SU-DHL-6 (cell line): ENCODE measurements around the gene KRT73.

Source experiments
- H2AFZ ChIP-seq: fragments of 200-600 bp; sonication (generic); 2 replicates; pipeline ENCODE4 v1.6.1; 2014; ENCODE audit warnings: low read depth, mild to moderate bottlenecking, moderate library complexity, mixed read lengths, antibody characterized with exemption, low read length; ENCODE audit not compliant: severe bottlenecking
- H3F3A ChIP-seq: fragments of 200-600 bp; shearing (Covaris generic); 2 replicates; pipeline ENCODE4 v1.6.0; 2016; ENCODE audit warnings: antibody characterized with exemption, mild to moderate bottlenecking; ENCODE audit not compliant: insufficient read depth
- H3K27ac ChIP-seq: fragments of 200-600 bp; sonication (generic); 2 replicates; pipeline ENCODE4 v1.5.1; 2016; ENCODE audit warnings: low read depth, mild to moderate bottlenecking, low read length, moderate library complexity, mixed read lengths
- H3K27me3 ChIP-seq: fragments of 200-600 bp; sonication (generic), shearing (Covaris generic); 2 replicates; pipeline ENCODE4 v1.6.0; 2014; ENCODE audit warnings: mild to moderate bottlenecking, low read length
- H3K36me3 ChIP-seq: fragments of 200-600 bp; sonication (generic); 2 replicates; pipeline ENCODE4 v1.6.1; 2014; ENCODE audit warnings: mild to moderate bottlenecking, low read length, mixed read lengths
- H3K4me2 ChIP-seq: fragments of 300-600, 200-600 bp; shearing (Covaris generic), sonication (generic); 2 replicates; pipeline ENCODE4 v1.6.0; 2014; ENCODE audit warnings: low read length, low read depth, mild to moderate bottlenecking; ENCODE audit not compliant: poor library complexity, severe bottlenecking
- H3K4me3 ChIP-seq: fragments of 200-600 bp; sonication (generic); 2 replicates; pipeline ENCODE4 v1.5.1; 2014; ENCODE audit warnings: antibody characterized with exemption, low read length, mild to moderate bottlenecking, mixed read lengths; ENCODE audit not compliant: insufficient read depth, poor library complexity, severe bottlenecking
- H3K79me2 ChIP-seq: fragments of 200-600 bp; sonication (generic); 2 replicates; pipeline ENCODE4 v1.6.1; 2014; ENCODE audit warnings: mild to moderate bottlenecking, low read length, moderate library complexity; ENCODE audit not compliant: insufficient read depth
- H3K9ac ChIP-seq: fragments of 200-600 bp; sonication (generic); 2 replicates; pipeline ENCODE4 v1.7.0; 2014; ENCODE audit warnings: mild to moderate bottlenecking, low read length
- H3K9me2 ChIP-seq: fragments of 200-600 bp; sonication (generic); replicated peaks from 2 replicates; pipeline ENCODE4 v1.6.1; 2014; ENCODE audit warnings: low read length; ENCODE audit not compliant: insufficient read depth
- H3K9me3 ChIP-seq: fragments of 200-600 bp; sonication (generic); 2 replicates; pipeline ENCODE4 v1.6.1; 2014; ENCODE audit warnings: low read length, mixed read lengths; ENCODE audit not compliant: insufficient read depth
- H4K20me1 ChIP-seq: fragments of 200-600 bp; sonication (generic); 2 replicates; pipeline ENCODE4 v1.6.1; 2014; ENCODE audit warnings: low read depth, mild to moderate bottlenecking, antibody characterized with exemption, low read length, moderate library complexity, mixed read lengths
- EZH2phosphoT487 ChIP-seq: fragments of 200-600 bp; sonication (generic), shearing (Covaris generic); conservative IDR thresholded peaks from 2 replicates; pipeline ENCODE4 v1.6.1; 2018; ENCODE audit warnings: mild to moderate bottlenecking, antibody characterized with exemption, low read length, moderate library complexity, mixed read lengths
- TF ChIP-seq, protein P1 (sequence below): fragments of 200-600 bp; sonication (generic); IDR thresholded peaks from one replicate; pipeline ENCODE4 v1.5.1; 2017; ENCODE audit warnings: antibody characterized with exemption, mild to moderate bottlenecking, low read length, moderate library complexity; ENCODE audit not compliant: insufficient read depth, poor library complexity, severe bottlenecking

The KRT73 gene

DNA sequence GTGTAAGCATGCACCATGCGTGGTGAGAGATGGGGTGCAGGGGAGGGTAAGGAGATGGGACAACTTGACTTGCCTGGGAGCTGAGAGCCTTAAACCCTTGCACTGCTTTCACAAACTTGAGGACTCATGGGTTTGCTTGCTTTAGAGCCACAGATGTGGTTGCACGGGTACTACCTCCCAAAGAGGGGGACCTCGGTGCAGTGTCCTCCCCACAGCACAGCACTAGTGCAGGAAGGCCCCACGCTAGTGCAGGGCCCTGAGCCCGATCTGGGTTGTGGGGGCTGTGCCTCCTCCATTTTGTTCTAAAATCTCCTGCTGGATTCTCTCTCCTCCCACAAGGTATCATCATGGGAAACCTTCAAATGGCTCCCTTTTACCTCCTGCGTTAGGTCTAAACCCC, 28.3 kb downstream of the KRT73 start:
- no peak overlapping the region for H2AFZ ChIP-seq
- H3K27me3 ChIP-seq, result no peaks in the 10 kb centered on the region
- TF ChIP-seq, protein P1, sequence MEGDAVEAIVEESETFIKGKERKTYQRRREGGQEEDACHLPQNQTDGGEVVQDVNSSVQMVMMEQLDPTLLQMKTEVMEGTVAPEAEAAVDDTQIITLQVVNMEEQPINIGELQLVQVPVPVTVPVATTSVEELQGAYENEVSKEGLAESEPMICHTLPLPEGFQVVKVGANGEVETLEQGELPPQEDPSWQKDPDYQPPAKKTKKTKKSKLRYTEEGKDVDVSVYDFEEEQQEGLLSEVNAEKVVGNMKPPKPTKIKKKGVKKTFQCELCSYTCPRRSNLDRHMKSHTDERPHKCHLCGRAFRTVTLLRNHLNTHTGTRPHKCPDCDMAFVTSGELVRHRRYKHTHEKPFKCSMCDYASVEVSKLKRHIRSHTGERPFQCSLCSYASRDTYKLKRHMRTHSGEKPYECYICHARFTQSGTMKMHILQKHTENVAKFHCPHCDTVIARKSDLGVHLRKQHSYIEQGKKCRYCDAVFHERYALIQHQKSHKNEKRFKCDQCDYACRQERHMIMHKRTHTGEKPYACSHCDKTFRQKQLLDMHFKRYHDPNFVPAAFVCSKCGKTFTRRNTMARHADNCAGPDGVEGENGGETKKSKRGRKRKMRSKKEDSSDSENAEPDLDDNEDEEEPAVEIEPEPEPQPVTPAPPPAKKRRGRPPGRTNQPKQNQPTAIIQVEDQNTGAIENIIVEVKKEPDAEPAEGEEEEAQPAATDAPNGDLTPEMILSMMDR, result no peak
- TF ChIP-seq EZH2phosphoT487, result no peak
- H3K9ac ChIP-seq, result no peak overlapping the region
- H4K20me1 ChIP-seq, result no peaks in the 10 kb centered on the region
- no peaks in the 10 kb centered on the region for H3K79me2 ChIP-seq
- no peaks in the 10 kb centered on the region for H3F3A ChIP-seq
- no peaks in the 10 kb centered on the region for H3K9me2 ChIP-seq
- no peaks in the 10 kb centered on the region for H3K9me3 ChIP-seq
- H3K36me3 ChIP-seq, result no peaks in the 10 kb centered on the region
- no peak overlapping the region for H3K4me3 ChIP-seq
- no peak overlapping the region for H3K27ac ChIP-seq
- H3K4me2 ChIP-seq, result no peak overlapping the region

DNA sequence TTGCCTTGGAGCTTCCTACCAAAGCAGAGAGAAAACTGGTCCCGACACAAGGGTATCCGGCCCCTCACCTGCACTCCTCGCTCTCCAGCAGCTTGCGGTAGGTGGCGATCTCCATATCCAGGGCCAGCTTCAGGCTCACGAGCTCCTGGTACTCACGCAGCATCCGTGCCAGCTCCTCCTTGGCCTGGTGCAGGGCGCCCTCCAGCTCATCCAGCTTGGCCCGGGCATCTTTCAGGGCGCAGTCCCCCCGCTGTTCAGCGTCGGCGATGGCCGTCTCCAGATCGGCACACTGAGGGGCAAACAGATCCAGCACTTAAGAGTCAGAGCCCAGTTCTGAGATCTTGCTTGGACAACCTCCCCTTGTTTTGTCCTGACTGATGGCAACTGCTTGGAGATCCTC, 30.8 kb downstream of the KRT73 start:
- no peaks in the 10 kb centered on the region for H3K36me3 ChIP-seq
- no peak overlapping the region for H3K4me3 ChIP-seq
- H3K9me2 ChIP-seq, result no peaks in the 10 kb centered on the region
- no peak for TF ChIP-seq EZH2phosphoT487
- TF ChIP-seq, protein P1, result no peak
- no peaks in the 10 kb centered on the region for H3F3A ChIP-seq
- no peak overlapping the region for H2AFZ ChIP-seq
- H3K9ac ChIP-seq, result no peak overlapping the region
- no peaks in the 10 kb centered on the region for H4K20me1 ChIP-seq
- no peak overlapping the region for H3K27ac ChIP-seq
- no peaks in the 10 kb centered on the region for H3K9me3 ChIP-seq
- H3K4me2 ChIP-seq, result no peak overlapping the region
- no peaks in the 10 kb centered on the region for H3K27me3 ChIP-seq
- no peaks in the 10 kb centered on the region for H3K79me2 ChIP-seq

DNA sequence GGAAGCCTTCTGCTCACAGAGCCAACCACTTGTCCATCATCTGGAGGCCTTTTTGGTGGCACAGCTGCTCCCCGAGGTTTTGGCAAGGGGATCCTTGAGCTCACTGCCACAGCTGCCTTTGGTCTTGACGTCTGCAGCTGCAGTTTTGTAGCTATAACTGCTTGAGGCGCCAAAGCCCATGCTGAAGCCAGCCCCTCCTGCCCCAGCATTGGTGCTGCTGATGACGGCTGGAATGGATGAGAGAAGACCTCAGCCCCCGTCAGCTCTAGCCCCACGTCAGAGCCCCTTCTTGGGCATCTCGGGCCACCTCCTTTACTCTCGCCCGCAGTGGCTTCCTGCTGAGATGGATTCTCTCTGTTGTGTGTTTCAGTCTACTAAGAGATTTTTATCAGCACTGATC, 32.4 kb downstream of the KRT73 start:
- Histone ChIP-seq H3K9me2 (no peaks in the 10 kb centered on the region), H4K20me1 (no peaks in the 10 kb centered on the region), H3K9ac (no peak overlapping the region), H2AFZ (no peak overlapping the region), H3K4me3 (no peak overlapping the region), H3K9me3 (no peaks in the 10 kb centered on the region), H3K79me2 (no peaks in the 10 kb centered on the region), H3F3A (no peaks in the 10 kb centered on the region), H3K36me3 (no peaks in the 10 kb centered on the region), H3K27me3 (no peaks in the 10 kb centered on the region), H3K27ac (no peak overlapping the region), H3K4me2 (no peak overlapping the region)
- TF ChIP-seq, protein P1, result no peak
- no peak for TF ChIP-seq EZH2phosphoT487

DNA sequence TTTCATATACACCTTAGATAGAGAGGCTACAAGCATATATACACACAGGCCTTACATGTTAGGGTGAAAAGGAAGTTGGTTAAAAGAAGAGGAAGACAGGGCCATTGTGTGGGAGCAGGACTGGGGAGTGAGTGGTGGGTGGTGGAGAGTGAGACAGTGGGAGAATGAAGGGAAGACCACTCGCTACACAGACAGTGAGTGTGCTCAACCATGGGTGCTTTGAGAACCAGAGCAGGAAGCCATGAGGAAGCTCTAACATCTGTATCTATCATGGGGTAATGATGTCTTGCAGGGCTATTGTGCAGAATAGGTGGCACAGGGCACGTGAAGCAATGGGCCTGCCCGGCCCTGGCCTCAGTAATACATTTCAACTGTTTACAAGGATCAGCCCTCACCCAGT, 33.3 kb downstream of the KRT73 start:
- no peak overlapping the region for H3K27ac ChIP-seq
- no peaks in the 10 kb centered on the region for H3K36me3 ChIP-seq
- no peaks in the 10 kb centered on the region for H3K9me2 ChIP-seq
- no peak overlapping the region for H2AFZ ChIP-seq
- H3K4me3 ChIP-seq, result no peak overlapping the region
- no peak overlapping the region for H3K4me2 ChIP-seq
- no peak for TF ChIP-seq EZH2phosphoT487
- TF ChIP-seq, protein P1, result no peak
- H3K79me2 ChIP-seq, result no peaks in the 10 kb centered on the region
- no peak overlapping the region for H3K9ac ChIP-seq
- H3K9me3 ChIP-seq, result no peaks in the 10 kb centered on the region
- no peaks in the 10 kb centered on the region for H3F3A ChIP-seq
- no peaks in the 10 kb centered on the region for H3K27me3 ChIP-seq
- H4K20me1 ChIP-seq, result no peaks in the 10 kb centered on the region
